CD4-positive, alpha-beta T cell treated with Interleukin-17A for 4 hours (primary cell): ENCODE results near the gene GINS1.

Source experiments
- DNase-seq: peaks from one replicate; pipeline ENCODE4 v3.0.0-alpha.2; 2020; ENCODE audit warnings: mixed read lengths

Gene GINS1

GRCh38 chr20:25495189-25495824 lies 87.8 kb downstream of the GINS1 start:
- DNase-seq = no peak

GRCh38 chr20:25496165-25496967 lies 88.9 kb downstream of the GINS1 start:
- DNase-seq = no peak

GRCh38 chr20:25496968-25497401 lies 89.5 kb downstream of the GINS1 start:
- DNase-seq = no peak

GRCh38 chr20:25497586-25498279 lies 90.3 kb downstream of the GINS1 start:
- no peak for DNase-seq
